HepG2 (cell line): ENCODE measurements around the gene FGD5.

ENCODE experiments used
- FOXK1 ChIP-seq: sonication (generic); formaldehyde crosslinking; IDR thresholded peaks from 2 replicates; pipeline ENCODE4 v1.4.0; 2020; ENCODE audit warnings: low read depth, missing genetic modification reagents, borderline replicate concordance
- JUN ChIP-seq: sonication (generic); formaldehyde crosslinking; IDR thresholded peaks from 2 replicates; pipeline ENCODE4 v1.4.0; 2020; ENCODE audit warnings: mild to moderate bottlenecking, missing genetic modification reagents
- ONECUT2 ChIP-seq: sonication (generic); formaldehyde crosslinking; IDR thresholded peaks from 2 replicates; pipeline ENCODE4 v1.4.0; 2020; ENCODE audit warnings: missing genetic modification reagents
- TF ChIP-seq, protein P1 (sequence below): sonication (generic); formaldehyde crosslinking; IDR thresholded peaks from 2 replicates; pipeline ENCODE4 v1.5.0; 2020; ENCODE audit warnings: mild to moderate bottlenecking, missing genetic modification reagents, moderate library complexity

DNA sequence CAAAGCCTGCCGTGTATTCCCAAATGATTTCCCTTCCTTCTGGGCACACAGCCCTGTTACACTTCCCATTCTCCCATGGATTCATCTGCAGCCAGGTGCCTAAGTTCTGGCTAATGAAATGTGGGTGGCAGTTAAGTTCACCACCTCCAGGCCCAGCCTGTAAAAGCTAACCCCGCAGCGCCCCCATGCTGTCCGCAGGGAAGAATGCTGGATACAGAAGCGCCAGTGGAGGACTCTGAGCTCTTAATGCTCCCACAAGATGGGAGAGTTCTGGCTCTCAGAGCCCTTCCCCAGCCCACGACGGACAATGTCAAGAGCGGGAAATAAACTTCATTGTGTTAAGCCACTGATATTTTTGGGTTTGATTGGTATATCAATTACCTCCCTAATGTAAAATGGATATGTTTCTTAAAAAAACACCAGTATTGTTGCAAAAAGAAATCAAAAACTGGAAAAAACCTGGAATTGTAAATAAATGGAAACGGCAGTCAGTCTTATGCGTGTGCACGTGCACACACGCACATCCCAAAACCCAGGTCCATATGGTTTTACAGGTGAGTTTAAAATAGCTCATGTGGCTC is 37.7 kb upstream of the FGD5 start:
- TF ChIP-seq FOXK1 (no peak), JUN (CRISPR knock-in tag) (no peak), ONECUT2 (CRISPR knock-in tag) (no peak)
- TF ChIP-seq, protein P1, sequence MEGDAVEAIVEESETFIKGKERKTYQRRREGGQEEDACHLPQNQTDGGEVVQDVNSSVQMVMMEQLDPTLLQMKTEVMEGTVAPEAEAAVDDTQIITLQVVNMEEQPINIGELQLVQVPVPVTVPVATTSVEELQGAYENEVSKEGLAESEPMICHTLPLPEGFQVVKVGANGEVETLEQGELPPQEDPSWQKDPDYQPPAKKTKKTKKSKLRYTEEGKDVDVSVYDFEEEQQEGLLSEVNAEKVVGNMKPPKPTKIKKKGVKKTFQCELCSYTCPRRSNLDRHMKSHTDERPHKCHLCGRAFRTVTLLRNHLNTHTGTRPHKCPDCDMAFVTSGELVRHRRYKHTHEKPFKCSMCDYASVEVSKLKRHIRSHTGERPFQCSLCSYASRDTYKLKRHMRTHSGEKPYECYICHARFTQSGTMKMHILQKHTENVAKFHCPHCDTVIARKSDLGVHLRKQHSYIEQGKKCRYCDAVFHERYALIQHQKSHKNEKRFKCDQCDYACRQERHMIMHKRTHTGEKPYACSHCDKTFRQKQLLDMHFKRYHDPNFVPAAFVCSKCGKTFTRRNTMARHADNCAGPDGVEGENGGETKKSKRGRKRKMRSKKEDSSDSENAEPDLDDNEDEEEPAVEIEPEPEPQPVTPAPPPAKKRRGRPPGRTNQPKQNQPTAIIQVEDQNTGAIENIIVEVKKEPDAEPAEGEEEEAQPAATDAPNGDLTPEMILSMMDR (CRISPR knock-in tag), result peak; percentile 94
